ENCODE results near the gene NOTCH1.

Gene NOTCH1

GRCh38 chr9:136486131-136486530 is 59.7 kb downstream of the NOTCH1 start:
- no peak for DNase-seq (ENCODE audit: low read depth in 2 of 2, low spot score in 1 of 2)

- peak; percentile 70 to 72 for DNase-seq (ENCODE audit: low read depth in 2 of 2, low spot score in 1 of 2)
These were observed 60.5 kb downstream of the NOTCH1 start for GRCh38 chr9:136485049-136486045.

- no peak for DNase-seq (ENCODE audit: low read depth in 2 of 2, low spot score in 1 of 2)
These were observed 61.4 kb downstream of the NOTCH1 start for GRCh38 chr9:136484153-136485048.

GRCh38 chr9:136483589-136484152 is 62.2 kb downstream of the NOTCH1 start:
- DNase-seq (ENCODE audit: low read depth in 2 of 2, low spot score in 1 of 2): peak; percentile 91 to 92

- DNase-seq (ENCODE audit: low read depth in 2 of 2, low spot score in 1 of 2): peak; percentile 99
These were observed 62.9 kb downstream of the NOTCH1 start, which contains the start of gene SEC16A for GRCh38 chr9:136482793-136483588. SEC16A (minus strand) TSS chr9:136483040; CDS start chr9:136477615, 5,425 bp downstream.

GRCh38 chr9:136482046-136482792 is 63.6 kb downstream of the NOTCH1 start:
- DNase-seq (ENCODE audit: low read depth in 2 of 2, low spot score in 1 of 2): no peak

GRCh38 chr9:136481558-136481957 is 64.3 kb downstream of the NOTCH1 start:
- no peak for DNase-seq (ENCODE audit: low read depth in 2 of 2, low spot score in 1 of 2)

- DNase-seq (ENCODE audit: low read depth in 2 of 2, low spot score in 1 of 2): no peak
These were observed 69.3 kb downstream of the NOTCH1 start for GRCh38 chr9:136476369-136477150.

- no peak for DNase-seq (ENCODE audit: low read depth in 2 of 2, low spot score in 1 of 2)
These were observed 70.6 kb downstream of the NOTCH1 start for GRCh38 chr9:136474974-136475865.

GRCh38 chr9:136474021-136474640 is 71.7 kb downstream of the NOTCH1 start:
- DNase-seq (ENCODE audit: low read depth in 2 of 2, low spot score in 1 of 2): no peak

- DNase-seq (ENCODE audit: low read depth in 2 of 2, low spot score in 1 of 2): no peak
These were observed 72.5 kb downstream of the NOTCH1 start for GRCh38 chr9:136473354-136473721.

- DNase-seq (ENCODE audit: low read depth in 2 of 2, low spot score in 1 of 2): no peak
These were observed 73.1 kb downstream of the NOTCH1 start for GRCh38 chr9:136472640-136473353.

- no peak for DNase-seq (ENCODE audit: low read depth in 2 of 2, low spot score in 1 of 2)
These were observed 73.9 kb downstream of the NOTCH1 start for GRCh38 chr9:136471802-136472487.

- no peak for DNase-seq (ENCODE audit: low read depth in 2 of 2, low spot score in 1 of 2)
These were observed 74.9 kb downstream of the NOTCH1 start for GRCh38 chr9:136470792-136471469.

GRCh38 chr9:136470356-136470755 is 75.5 kb downstream of the NOTCH1 start:
- DNase-seq (ENCODE audit: low read depth in 2 of 2, low spot score in 1 of 2): no peak

- DNase-seq (ENCODE audit: low read depth in 2 of 2, low spot score in 1 of 2): no peak
These were observed 78.1 kb downstream of the NOTCH1 start for GRCh38 chr9:136467766-136468165.
